ENCODE results near the gene VAMP4.
"Not testable (repeated sequence)": the region's sequence is repeated elsewhere in the genome, so short reads cannot be mapped to it uniquely, and the experiment has no call there.

Gene VAMP4

DNA sequence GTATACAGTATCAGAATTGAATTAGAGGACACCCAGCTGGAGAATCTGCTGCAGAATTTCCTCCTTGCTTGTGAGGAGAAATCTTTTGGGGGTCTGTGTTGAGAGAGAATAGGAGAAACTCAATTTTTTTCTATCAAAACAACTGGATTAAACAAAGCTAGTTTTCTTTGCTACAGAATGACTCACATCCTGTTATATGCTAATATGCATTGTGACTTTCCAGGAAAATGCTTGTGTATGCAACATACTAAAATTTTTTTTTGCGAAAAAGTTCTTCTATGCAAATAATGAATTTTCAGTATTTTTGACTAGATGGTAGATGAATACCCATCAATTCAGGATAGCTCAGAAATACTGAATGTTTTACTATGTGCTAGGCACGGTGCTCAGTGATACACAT lies 2.2 kb downstream of the VAMP4 start:
- TF ChIP-seq, protein P1, sequence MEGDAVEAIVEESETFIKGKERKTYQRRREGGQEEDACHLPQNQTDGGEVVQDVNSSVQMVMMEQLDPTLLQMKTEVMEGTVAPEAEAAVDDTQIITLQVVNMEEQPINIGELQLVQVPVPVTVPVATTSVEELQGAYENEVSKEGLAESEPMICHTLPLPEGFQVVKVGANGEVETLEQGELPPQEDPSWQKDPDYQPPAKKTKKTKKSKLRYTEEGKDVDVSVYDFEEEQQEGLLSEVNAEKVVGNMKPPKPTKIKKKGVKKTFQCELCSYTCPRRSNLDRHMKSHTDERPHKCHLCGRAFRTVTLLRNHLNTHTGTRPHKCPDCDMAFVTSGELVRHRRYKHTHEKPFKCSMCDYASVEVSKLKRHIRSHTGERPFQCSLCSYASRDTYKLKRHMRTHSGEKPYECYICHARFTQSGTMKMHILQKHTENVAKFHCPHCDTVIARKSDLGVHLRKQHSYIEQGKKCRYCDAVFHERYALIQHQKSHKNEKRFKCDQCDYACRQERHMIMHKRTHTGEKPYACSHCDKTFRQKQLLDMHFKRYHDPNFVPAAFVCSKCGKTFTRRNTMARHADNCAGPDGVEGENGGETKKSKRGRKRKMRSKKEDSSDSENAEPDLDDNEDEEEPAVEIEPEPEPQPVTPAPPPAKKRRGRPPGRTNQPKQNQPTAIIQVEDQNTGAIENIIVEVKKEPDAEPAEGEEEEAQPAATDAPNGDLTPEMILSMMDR (IDR thresholded peaks at IDR 0.05; ENCODE audit: extremely low read depth, missing control alignments): no peak
- no peak for DNase-seq (ENCODE audit: low spot score)

DNA sequence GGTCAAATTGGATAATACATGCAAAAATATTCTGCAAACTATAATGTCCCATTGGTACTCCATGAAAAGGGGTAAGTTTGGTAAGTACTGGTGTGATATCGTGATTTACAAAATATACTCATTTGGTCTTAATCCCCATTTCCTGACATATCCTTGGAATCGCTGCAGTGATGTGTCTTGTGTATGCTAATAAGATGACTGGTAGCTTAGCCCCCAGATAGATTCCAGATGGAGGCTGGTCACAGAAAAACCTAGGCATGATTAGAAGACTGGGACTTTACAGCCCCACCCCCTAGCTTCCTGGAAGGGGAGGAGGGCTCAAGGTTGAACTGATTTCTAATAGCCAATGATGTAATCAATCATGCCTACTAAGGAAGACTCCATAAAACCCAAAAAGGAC lies 3.0 kb downstream of the VAMP4 start:
- no peak for DNase-seq (ENCODE audit: low spot score)
- TF ChIP-seq, protein P1 (IDR thresholded peaks at IDR 0.05; ENCODE audit: extremely low read depth, missing control alignments): no peak

DNA sequence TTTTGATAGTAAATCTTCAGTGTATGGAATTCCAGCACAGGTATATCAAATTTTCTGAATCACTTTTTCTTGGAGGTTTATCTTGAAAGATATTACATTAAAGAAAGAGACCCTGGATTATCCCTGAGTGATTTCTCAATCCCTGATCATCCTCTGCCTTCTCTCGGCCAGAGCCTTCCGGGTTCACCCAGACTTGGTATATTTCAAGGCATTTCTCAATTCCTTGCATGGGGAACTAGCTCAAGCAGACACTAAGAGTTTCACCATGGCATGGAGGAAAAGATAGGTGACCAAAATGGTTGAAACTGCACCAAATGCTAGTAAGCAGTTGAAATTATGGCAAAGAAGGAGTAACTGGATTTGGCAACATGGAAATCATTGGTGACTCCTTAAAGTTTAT lies 5.7 kb downstream of the VAMP4 start:
- DNase-seq (ENCODE audit: low spot score): no peak
- TF ChIP-seq, protein P1 (IDR thresholded peaks at IDR 0.05; ENCODE audit: extremely low read depth, missing control alignments): no peak

DNA sequence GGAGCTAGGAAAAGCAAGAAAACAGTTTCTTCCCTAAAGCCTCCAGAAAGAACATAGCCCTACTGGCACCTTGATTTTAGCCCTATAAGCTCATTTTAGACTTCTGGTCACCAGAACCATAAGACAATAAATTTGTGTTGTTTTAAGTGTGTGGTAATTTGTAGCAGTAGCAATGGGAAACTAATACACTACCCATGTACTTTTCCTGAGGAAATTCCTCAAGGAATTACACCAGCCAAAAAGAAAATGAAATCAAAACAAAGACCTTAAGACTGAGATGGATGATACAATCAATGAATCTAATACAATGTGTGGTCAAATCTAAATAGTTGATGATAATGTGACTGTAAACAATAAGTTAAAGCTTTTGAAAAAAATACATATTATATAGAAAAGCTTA lies 11.8 kb downstream of the VAMP4 start:
- DNase-seq (ENCODE audit: low spot score): no peak

DNA sequence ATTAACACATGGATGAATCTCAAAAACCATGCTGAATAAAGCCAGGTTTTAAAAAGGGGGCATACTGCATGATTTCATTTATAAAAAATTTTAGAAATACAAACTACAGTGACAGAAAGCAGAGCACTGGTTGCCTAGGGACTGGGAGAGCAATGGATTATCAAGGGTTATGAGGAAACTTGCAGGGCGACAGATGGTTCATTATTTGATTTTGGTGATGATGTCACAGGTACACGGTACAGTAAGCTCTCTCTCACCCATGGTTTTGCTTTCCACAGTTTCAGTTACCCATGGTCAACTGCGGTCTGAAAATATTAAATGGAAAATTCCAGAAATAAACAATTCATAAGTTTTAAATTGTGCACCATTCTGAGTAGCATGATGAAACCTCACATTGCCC lies 14.1 kb downstream of the VAMP4 start:
- DNase-seq (ENCODE audit: low spot score): no peak
- TF ChIP-seq, protein P1 (IDR thresholded peaks at IDR 0.05; ENCODE audit: extremely low read depth, missing control alignments): no peak

More for the DNA sequence above, 11.8 kb downstream of the VAMP4 start:
- TF ChIP-seq, protein P1 (IDR thresholded peaks at IDR 0.05; ENCODE audit: extremely low read depth, missing control alignments): no peak

DNA sequence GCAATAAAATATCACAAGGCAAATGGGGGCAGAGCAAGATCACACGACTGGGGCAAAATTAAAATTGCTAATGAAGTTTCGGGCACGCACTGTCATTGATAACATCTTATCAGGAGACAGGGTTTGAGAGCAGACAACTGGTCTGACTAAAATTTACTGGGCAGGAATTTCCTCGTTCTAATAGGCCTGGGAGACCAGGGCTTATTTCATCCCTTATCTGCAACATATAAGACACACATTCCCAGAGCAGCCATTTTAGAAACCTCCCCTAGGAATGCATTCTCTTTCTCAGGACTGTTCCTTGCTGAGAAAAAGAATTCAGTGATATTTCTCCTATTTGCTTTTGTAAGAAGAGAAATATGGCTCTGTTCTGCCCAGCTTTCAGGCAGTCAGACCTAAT lies 18.7 kb downstream of the VAMP4 start:
- DNase-seq (ENCODE audit: low spot score): not testable (repeated sequence)

DNA sequence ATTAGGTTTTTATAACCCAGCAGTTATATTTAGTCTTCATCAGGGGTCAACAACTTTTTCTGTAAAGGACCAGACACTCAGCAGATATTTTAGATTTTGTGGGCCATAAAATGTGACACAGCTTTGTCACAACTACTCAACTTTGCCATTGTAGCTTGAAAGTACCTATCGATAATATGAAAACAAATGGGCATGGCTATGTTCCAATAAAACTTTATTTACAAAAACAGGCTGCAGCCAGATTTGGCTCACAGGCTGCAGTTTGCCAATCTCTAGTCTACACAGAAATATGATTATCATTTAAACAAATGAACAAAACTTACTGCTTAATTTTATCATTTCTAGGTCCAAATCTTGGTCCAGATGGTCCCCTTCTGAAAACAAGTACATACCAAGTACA lies 23.0 kb downstream of the VAMP4 start:
- DNase-seq (ENCODE audit: low spot score): no peak
- TF ChIP-seq, protein P1 (IDR thresholded peaks at IDR 0.05; ENCODE audit: extremely low read depth, missing control alignments): no peak

DNA sequence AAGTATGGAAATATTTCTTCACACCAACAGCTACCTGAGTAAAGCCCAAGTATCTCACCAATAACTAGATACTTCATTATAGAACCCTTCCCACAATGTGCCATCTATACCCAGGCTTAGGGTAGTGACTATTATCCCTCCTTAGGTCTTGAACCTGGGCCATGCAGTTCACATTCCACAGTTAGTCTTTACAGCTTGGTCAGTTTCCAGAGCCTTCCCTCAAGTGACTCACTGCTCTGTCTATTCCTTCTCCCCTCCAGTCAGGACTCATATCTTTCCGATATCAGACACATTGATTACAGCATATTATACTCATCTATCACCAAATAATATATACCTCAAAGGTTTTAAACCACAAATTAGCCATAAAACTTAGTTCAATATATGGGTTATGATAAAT lies 23.6 kb downstream of the VAMP4 start:
- TF ChIP-seq, protein P1 (IDR thresholded peaks at IDR 0.05; ENCODE audit: extremely low read depth, missing control alignments): no peak
- no peak for DNase-seq (ENCODE audit: low spot score)

Data from GM20000 (cell line).